Smooth muscle cell (in vitro differentiated cells): ENCODE measurements around the gene SDHAF1. TPM values are rescaled to one million over a fixed set of nuclear protein-coding genes. Genes with fewer than 3 reads are reported as not detected.
A peak's percentile ranks its signal among the peaks of the same experiment; 100 is the strongest.

ENCODE experiments used
- DNase-seq: peaks from one replicate; lab custom pipeline; 2025; ENCODE audit not compliant: unreplicated experiment; lab: John Stamatoyannopoulos, UW
- H2AFZ ChIP-seq: fragments of 200-600 bp; sonication (generic); 2 replicates; pipeline ENCODE4 v1.6.0; 2016; ENCODE audit warnings: antibody characterized with exemption, low read depth, mild to moderate bottlenecking
- H3F3A ChIP-seq: fragments of 200-600 bp; sonication (generic); 2 replicates; pipeline ENCODE4 v1.6.0; 2017; ENCODE audit warnings: antibody characterized with exemption, low read depth
- H3K27ac ChIP-seq: fragments of 200-600 bp; sonication (generic); 2 replicates; pipeline ENCODE4 v1.5.1; 2016; ENCODE audit warnings: low read depth, mild to moderate bottlenecking
- H3K27me3 ChIP-seq: fragments of 200-600 bp; sonication (generic); 2 replicates; pipeline ENCODE4 v1.6.1; 2016; ENCODE audit warnings: low read depth, mild to moderate bottlenecking
- H3K36me3 ChIP-seq: fragments of 200-600 bp; sonication (generic); 2 replicates; pipeline ENCODE4 v1.5.1; 2016; ENCODE audit warnings: low read depth
- H3K4me1 ChIP-seq: fragments of 200-600 bp; sonication (generic); 2 replicates; pipeline ENCODE4 v1.5.1; 2016; ENCODE audit warnings: low read depth
- H3K4me2 ChIP-seq: fragments of 200-600 bp; sonication (generic); 2 replicates; pipeline ENCODE4 v1.6.0; 2016; ENCODE audit warnings: mild to moderate bottlenecking
- H3K4me3 ChIP-seq: fragments of 200-600 bp; sonication (generic); 2 replicates; pipeline ENCODE4 v1.5.1; 2016; ENCODE audit warnings: mild to moderate bottlenecking
- H3K79me2 ChIP-seq: fragments of 200-600 bp; sonication (generic); 2 replicates; pipeline ENCODE4 v1.6.0; 2016; ENCODE audit warnings: low read depth, mild to moderate bottlenecking
- H3K9ac ChIP-seq: fragments of 200-600 bp; sonication (generic); 2 replicates; pipeline ENCODE4 v1.6.0; 2016; ENCODE audit warnings: low read depth
- H3K9me3 ChIP-seq: fragments of 200-600 bp; sonication (generic); replicated peaks from 2 replicates; pipeline ENCODE4 v1.5.1; 2016; ENCODE audit warnings: low read depth
- H4K20me1 ChIP-seq: fragments of 200-600 bp; sonication (generic); 2 replicates; pipeline ENCODE4 v1.6.0; 2016; ENCODE audit warnings: low read depth
- WGBS: methylation state at CpG from one replicate; pipeline ENCODE4 v1.1.7; 2016; ENCODE audit warnings: low lambda C conversion rate; 5-methylcytosine and 5-hydroxymethylcytosine counted together
- polyA plus RNA-seq: library from polyadenylated mRNA; unstranded; fragments of >200 nt; fragmentation: Nextera tagmentation; extraction: Ambion mirVana; gene quantifications from 2 replicates; pipeline ENCODE4 v1.2.1, GENCODE V29; 2016
- total RNA-seq: library from RNA; depleted of rRNA; stranded (reverse); fragments of >200 nt; gene quantifications from 2 replicates; pipeline ENCODE4 v1.2.3, GENCODE V29; 2014
- TF ChIP-seq, protein P1 (sequence below): fragments of 200-600 bp; sonication (generic); IDR thresholded peaks from 2 replicates; pipeline ENCODE4 v1.5.1; 2017; ENCODE audit warnings: borderline replicate concordance, mild to moderate bottlenecking, antibody characterized with exemption; ENCODE audit not compliant: insufficient read depth, poor library complexity, severe bottlenecking

The SDHAF1 gene
- total and polyA plus RNA-seq, 2 experiments from 2014 or later: 24.0 to 27.7 TPM

DNA sequence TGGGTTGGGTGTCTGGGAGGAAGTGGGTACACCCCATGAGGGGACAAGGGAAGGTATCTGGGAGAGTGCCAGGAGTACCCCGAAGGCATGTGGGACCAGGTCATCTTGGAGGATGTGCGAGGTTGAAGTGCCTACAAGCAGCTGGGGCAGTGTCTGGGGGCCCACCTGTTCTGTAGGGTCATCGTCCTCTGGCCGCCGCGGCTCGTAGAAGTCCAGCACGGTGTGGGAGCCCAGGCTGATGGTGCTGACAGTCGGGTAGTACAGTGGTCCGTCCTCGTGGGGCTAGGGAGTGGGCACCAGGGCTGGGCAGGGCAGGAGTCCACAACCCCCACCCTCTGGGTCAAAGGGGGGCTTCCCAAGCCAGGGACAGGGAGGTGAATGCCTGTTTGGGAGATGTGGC is 15.4 kb downstream of the SDHAF1 start:
- no peaks in the 10 kb centered on the region for H3K27me3 ChIP-seq
- H3K36me3 ChIP-seq: no peaks in the 10 kb centered on the region
- no peak overlapping the region for H3K27ac ChIP-seq
- WGBS: 98% methylated on average over 11 of the region's 11 CpGs
- no peak overlapping the region for H3K4me2 ChIP-seq
- no peaks in the 10 kb centered on the region for H4K20me1 ChIP-seq
- no peak overlapping the region for H2AFZ ChIP-seq
- H3K9ac ChIP-seq: no peak overlapping the region
- TF ChIP-seq, protein P1, sequence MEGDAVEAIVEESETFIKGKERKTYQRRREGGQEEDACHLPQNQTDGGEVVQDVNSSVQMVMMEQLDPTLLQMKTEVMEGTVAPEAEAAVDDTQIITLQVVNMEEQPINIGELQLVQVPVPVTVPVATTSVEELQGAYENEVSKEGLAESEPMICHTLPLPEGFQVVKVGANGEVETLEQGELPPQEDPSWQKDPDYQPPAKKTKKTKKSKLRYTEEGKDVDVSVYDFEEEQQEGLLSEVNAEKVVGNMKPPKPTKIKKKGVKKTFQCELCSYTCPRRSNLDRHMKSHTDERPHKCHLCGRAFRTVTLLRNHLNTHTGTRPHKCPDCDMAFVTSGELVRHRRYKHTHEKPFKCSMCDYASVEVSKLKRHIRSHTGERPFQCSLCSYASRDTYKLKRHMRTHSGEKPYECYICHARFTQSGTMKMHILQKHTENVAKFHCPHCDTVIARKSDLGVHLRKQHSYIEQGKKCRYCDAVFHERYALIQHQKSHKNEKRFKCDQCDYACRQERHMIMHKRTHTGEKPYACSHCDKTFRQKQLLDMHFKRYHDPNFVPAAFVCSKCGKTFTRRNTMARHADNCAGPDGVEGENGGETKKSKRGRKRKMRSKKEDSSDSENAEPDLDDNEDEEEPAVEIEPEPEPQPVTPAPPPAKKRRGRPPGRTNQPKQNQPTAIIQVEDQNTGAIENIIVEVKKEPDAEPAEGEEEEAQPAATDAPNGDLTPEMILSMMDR: no peak
- H3K4me1 ChIP-seq: peaks cover 16% of the 10 kb centered on the region
- peaks cover 4% of the 10 kb centered on the region for H3K79me2 ChIP-seq
- no peak for DNase-seq
- no peaks in the 10 kb centered on the region for H3F3A ChIP-seq
- no peak overlapping the region for H3K4me3 ChIP-seq
- H3K9me3 ChIP-seq: no peaks in the 10 kb centered on the region

DNA sequence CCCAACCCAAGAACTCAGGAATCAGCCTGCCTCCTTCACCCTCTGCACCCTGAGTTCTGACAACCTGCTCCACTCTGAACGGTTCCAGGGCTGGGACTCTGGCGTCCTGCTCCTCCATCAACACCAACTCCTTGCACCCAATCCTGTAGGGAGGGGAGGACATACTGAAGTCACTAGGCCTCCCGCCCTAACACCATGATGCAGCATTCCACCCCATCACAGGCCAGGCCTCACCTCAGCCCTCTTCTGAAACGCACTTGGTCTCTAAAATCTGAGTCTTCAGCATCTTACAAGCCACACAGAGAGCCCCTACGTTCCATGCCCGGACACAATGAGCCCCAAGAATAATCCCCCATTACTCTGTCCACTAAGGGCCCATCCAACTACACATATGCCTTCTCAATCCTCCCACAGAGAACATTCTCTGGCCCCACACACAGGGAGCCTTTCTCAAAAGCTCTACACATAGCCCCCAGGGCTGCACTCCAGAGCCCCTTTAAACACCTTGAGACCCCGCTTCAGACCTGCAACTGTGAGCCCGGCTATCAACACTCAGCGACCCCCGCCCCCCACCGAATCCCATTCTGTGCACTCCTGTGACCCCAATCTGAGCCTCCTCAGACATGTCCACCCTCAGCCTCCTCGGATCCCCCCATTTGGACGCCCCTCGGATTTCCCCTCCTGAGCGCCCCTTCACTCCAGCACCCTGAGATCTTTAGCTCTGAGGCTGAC is 18.5 kb downstream of the SDHAF1 start:
- Histone ChIP-seq H4K20me1 (no peaks in the 10 kb centered on the region), H3K9me3 (no peaks in the 10 kb centered on the region), H3F3A (no peaks in the 10 kb centered on the region), H3K27me3 (no peaks in the 10 kb centered on the region), H3K4me3 (peak overlapping the region; percentile 70), H3K4me2 (peak overlapping the region; percentile 96), H2AFZ (peak overlapping the region; percentile 93), H3K9ac (peak overlapping the region; percentile 83), H3K79me2 (peaks cover 4% of the 10 kb centered on the region), H3K36me3 (no peaks in the 10 kb centered on the region), H3K4me1 (peaks cover 16% of the 10 kb centered on the region), H3K27ac (no peak overlapping the region)
- TF ChIP-seq, protein P1: no peak
- 36% methylated on average over 15 of the region's 15 CpGs for WGBS
- no peak for DNase-seq

DNA sequence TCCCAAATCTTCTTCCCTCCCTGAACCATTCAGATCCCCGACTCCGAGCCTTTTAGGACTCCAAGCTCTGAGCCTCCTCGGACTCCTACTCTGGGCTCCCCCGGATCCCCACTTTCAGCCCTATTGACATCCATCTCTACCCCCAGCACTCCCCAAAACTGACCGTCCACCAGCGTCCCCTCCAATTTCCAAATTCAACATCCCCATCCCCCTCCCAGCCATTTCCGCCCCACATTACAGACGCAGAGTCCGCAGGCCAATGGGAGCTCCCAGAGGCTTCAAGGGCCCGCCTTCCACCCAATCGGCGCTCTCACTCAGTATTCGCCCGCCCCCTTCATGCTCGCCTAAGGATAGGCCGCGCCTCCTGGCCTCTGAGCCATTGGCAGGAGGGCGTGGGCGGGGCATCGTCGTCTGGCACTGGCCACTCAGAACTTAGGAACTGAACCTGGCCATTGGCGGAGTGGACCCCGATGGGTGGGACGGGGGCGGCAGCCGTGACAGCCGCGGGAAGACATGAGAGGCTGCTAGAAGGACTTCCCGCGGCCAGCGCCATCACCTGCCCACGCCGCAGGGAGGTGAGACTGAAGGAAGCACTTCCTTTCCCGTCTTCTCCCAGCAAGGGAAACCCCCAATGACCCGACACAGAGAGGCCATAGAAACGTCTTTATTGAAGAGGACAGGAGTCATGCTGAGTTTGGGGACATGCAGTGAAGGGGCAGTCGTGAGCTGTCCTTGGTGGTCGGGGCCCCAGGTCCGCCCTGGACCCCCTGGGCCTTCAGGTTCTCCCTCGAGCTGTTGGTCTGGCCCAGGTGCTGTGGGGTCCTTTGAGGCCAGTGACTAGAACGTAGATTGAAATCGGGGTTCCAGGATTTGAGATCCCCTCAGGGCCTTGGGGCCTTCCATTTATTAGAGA is 19.3 kb downstream of the SDHAF1 start, which contains the start of gene ALKBH6:
Gene ALKBH6, minus strand, starts transcription at position 202 of the 913 bp plus-strand sequence. CDS start 816 bp downstream, outside the sequence.
- TF ChIP-seq, protein P1: no peak

More for the DNA sequence above, 19.3 kb downstream of the SDHAF1 start, which contains the start of gene ALKBH6:
- Histone ChIP-seq H3F3A (no peaks in the 10 kb centered on the region), H3K4me3 (peak within 1 kb of the TSS; percentile 70), H3K27me3 (no peaks in the 10 kb centered on the region), H3K4me1 (peaks cover 9% of the 10 kb centered on the region), H3K9ac (peak within 1 kb of the TSS; percentile 83), H3K9me3 (no peaks in the 10 kb centered on the region), H3K4me2 (peak within 1 kb of the TSS; percentile 96), H4K20me1 (no peaks in the 10 kb centered on the region), H3K36me3 (no peaks in the 10 kb centered on the region), H2AFZ (peak within 1 kb of the TSS; percentile 93), H3K27ac (no peak within 1 kb of the TSS), H3K79me2 (peaks cover 4% of the 10 kb centered on the region)
- 2% methylated on average over 42 of the region's 42 CpGs for WGBS
- peak; percentile 94 for DNase-seq
